Globus pallidus (tissue), 1 donor: ENCODE results near the gene CTDSP1.

Source experiments
- DNase-seq: peaks from one replicate; pipeline ENCODE4 v3.0.0-alpha.2; 2015; ENCODE audit warnings: low spot score

The CTDSP1 gene

GRCh38 chr2:218425531-218425930 lies 25.9 kb downstream of the CTDSP1 start:
- no peak for DNase-seq

- no peak for DNase-seq
Observed at GRCh38 chr2:218427741-218428140, 28.1 kb downstream of the CTDSP1 start.

GRCh38 chr2:218428846-218429558 lies 29.3 kb downstream of the CTDSP1 start:
- no peak for DNase-seq

GRCh38 chr2:218429911-218430692 lies 30.4 kb downstream of the CTDSP1 start:
- DNase-seq = no peak

GRCh38 chr2:218430721-218431120 lies 31.1 kb downstream of the CTDSP1 start:
- no peak for DNase-seq

- no peak for DNase-seq
Observed at GRCh38 chr2:218431878-218432277, 32.2 kb downstream of the CTDSP1 start.

GRCh38 chr2:218432676-218433365 lies 33.2 kb downstream of the CTDSP1 start:
- DNase-seq = no peak

GRCh38 chr2:218434456-218434855 lies 34.8 kb downstream of the CTDSP1 start:
- DNase-seq = no peak

- DNase-seq = no peak
Observed at GRCh38 chr2:218435003-218435982, 35.6 kb downstream of the CTDSP1 start.

- no peak for DNase-seq
Observed at GRCh38 chr2:218436992-218437391, 37.3 kb downstream of the CTDSP1 start.

GRCh38 chr2:218437969-218438368 lies 38.3 kb downstream of the CTDSP1 start:
- no peak for DNase-seq

GRCh38 chr2:218438596-218438995 lies 38.9 kb downstream of the CTDSP1 start:
- DNase-seq = no peak

GRCh38 chr2:218444692-218445357 lies 45.2 kb downstream of the CTDSP1 start:
- DNase-seq = no peak

- no peak for DNase-seq
Observed at GRCh38 chr2:218445602-218446001, 45.9 kb downstream of the CTDSP1 start.

- DNase-seq = no peak
Observed at GRCh38 chr2:218446547-218446946, 46.9 kb downstream of the CTDSP1 start.

GRCh38 chr2:218447072-218447471 lies 47.4 kb downstream of the CTDSP1 start:
- DNase-seq = no peak

- no peak for DNase-seq
Observed at GRCh38 chr2:218448934-218449333, 49.3 kb downstream of the CTDSP1 start.

GRCh38 chr2:218452079-218452478 lies 52.4 kb downstream of the CTDSP1 start:
- DNase-seq = no peak
